GM20000 (cell line): Measurements from ENCODE around the gene GMPR.
A peak's percentile ranks its signal among the peaks of the same experiment; 100 is the strongest.

Source experiments
- DNase-seq: peaks from one replicate; pipeline ENCODE4 v3.0.0; 2012; ENCODE audit warnings: low spot score
- CTCF ChIP-seq: IDR thresholded peaks from 2 replicates; pipeline ENCODE4 v1.5.1; 2012; ENCODE audit warnings: mild to moderate bottlenecking, control low read depth; ENCODE audit errors: extremely low read depth, missing control alignments

Gene GMPR

GRCh38 chr6:16316741-16317251, 78.4 kb downstream of the GMPR start:
- TF ChIP-seq CTCF, result peak; percentile 56
- DNase-seq, result peak; percentile 49

- no peak for DNase-seq
- no peak for TF ChIP-seq CTCF
Observed at GRCh38 chr6:16318538-16318937, 80.2 kb downstream of the GMPR start.

GRCh38 chr6:16318953-16319720, 80.8 kb downstream of the GMPR start:
- DNase-seq, result no peak
- no peak for TF ChIP-seq CTCF

- TF ChIP-seq CTCF, result no peak
- peak; percentile 65 for DNase-seq
Observed at GRCh38 chr6:16319813-16320532, 81.6 kb downstream of the GMPR start.

GRCh38 chr6:16320533-16321340, 82.3 kb downstream of the GMPR start:
- no peak for DNase-seq
- no peak for TF ChIP-seq CTCF

- DNase-seq, result no peak
- no peak for TF ChIP-seq CTCF
Observed at GRCh38 chr6:16321341-16321710, 82.9 kb downstream of the GMPR start.
